ENCODE measurements around the gene CLOCK.

CLOCK gene

DNA sequence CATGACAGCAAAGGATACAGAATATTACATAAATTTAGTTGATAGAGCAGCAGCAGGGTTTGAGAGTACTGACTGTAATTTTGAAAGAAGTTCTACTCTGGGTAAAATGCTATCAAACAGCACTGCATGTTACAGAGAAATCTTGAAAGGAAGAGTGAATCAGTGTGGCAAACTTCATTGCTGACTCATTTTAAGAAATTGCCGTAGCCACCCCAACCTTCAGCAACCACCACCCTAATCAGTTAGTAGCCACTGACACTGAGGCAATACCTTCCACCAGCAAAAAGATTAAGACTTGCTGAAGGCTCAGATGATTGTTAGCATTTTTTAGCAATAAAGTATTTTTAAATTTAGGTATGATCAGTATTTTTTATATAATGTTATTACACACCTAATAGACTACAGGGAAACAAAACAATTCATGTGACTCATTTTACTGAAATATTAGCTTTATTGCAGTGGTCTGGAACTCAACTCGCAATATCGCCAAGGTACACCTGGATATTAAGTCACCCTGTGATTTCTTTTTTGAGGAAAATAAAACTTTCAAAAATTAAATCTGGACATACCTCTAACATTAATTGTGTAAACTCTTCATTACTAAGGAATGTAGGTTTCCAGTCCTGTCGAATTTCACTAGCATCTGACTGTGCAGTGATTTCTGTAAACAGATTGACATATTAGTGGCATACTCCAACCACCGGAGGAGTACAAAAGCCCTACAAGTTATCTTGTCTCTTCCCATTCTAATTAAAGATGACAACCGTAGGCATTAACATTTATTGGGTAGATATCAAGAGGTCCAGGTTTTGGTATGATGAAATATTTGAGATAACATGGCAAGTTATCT, 71.1 kb downstream of the CLOCK start:
- no peak for DNase-seq

GRCh38 chr4:55469979-55470378, 76.7 kb downstream of the CLOCK start:
- DNase-seq: no peak

GRCh38 chr4:55468724-55469123, 78.0 kb downstream of the CLOCK start:
- DNase-seq: no peak

- no peak for DNase-seq
Measured at GRCh38 chr4:55466001-55466400, 80.7 kb downstream of the CLOCK start.

GRCh38 chr4:55458611-55459010, 88.1 kb downstream of the CLOCK start:
- no peak for DNase-seq

- no peak for DNase-seq
Measured at GRCh38 chr4:55458164-55458563, 88.5 kb downstream of the CLOCK start.

DNA sequence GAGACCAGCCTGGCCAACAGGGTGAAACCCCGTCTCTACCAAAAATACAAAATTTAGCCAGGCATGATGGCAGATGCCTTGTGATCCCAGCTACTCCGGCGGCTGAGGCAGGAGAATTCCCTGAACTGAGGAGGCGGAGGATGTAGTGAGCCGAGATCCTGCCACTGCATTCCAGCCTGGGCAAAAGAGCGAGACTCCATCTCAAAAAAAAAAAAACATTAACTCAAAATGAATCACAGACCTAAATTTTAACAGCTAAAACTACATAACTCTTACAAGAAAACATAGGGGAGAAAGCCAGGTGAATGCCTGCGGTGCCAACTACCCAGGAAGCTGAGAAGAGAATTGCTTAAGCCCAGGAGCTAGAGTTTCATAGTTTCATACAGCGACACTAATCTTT, 96.1 kb downstream of the CLOCK start:
- no peak for DNase-seq

DNA sequence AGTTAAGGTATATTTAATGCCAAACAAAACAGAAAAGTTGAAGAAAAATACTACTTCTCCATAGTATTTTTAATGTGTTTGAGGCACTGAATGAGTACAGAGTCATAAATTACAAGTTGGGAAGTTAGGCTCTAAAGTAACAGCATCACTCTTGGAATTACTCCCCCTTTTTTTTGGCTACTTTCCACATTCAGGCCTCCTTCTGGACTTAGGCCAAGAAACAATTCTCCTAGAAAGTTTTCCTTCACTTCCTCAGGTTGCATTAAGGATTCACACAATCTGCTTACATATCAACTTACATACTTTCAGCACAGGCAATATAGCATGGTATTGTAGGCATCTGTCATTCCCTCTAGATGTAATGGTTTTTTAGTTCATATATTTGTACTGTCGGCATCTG, 98.9 kb downstream of the CLOCK start:
- no peak for DNase-seq

- DNase-seq: no peak
Measured at GRCh38 chr4:55447108-55447708, 99.5 kb downstream of the CLOCK start.

GRCh38 chr4:55446578-55446922, 100.2 kb downstream of the CLOCK start:
- no peak for DNase-seq

DNA sequence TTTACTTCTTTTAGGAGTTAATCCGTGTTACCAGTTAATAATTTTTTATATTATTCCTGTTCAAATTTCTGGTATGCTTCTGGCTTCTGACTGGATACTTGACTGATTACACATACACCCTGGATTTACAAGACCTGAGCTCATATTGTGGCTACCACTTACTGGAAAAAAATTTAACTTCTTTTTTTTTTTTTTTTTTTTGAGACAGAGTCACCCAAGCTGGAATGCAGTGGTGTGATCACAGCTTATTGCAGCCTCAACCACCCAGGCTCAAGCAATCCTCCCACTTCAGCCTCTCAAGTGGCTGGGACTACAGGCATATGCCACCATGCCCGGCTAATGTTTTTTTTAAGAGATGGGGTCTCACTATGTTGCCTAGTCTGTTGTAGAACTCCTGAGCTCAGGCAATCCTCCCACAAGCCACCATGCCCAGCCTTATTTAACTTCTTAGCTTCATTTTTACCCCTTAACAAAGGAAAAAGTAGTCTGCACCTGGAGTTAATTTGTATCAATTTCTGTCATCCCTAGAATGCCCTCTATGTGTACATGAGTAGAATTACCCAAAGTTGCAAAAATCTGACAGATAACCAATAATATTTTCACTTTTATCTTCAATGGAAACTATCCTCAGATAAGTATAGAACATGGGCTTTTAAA, 100.7 kb downstream of the CLOCK start:
- no peak for DNase-seq

- DNase-seq: no peak
Measured at GRCh38 chr4:55444827-55445226, 101.9 kb downstream of the CLOCK start.

- DNase-seq: no peak
Measured at GRCh38 chr4:55442541-55442940, 104.2 kb downstream of the CLOCK start.

DNA sequence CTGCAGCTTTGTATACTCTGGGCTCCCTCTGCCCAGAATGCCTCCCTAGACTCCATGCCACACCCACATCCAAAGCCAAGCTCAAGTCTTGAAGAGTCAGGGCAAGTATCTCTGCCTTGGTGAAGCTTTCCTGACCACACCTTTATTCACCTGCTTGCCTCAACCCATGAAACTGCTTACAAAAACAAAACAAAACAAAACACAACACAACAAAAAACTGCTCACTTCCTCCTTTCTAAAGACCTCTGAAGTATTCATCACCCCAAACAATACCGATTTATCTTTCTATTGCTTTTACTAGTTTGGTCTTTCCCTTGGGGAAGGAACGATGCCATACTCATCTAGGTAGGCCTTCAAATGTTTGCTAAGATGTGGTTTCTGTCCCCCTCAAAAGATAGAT, 105.9 kb downstream of the CLOCK start:
- DNase-seq: no peak

DNA sequence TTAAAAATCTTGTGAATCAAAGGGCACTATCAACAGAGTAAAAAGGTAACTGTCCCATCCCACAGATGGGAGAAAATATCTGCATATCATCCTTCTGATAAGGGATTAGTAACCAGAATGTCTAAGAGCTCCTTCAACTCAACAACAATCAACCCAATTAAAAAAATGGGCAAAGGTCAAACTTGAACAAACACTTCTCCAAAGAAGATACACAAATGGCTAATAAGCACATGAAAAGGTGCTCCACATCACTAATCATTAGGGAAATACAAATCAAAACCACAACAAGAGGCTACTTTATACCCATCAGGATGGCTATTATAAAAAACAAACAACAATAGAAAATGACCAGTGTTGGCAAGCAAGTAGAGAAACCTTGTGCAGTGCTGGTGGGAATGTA, 107.7 kb downstream of the CLOCK start:
- peak; percentile 9 for DNase-seq

GRCh38 chr4:55438314-55438713, 108.4 kb downstream of the CLOCK start:
- DNase-seq: no peak

- DNase-seq: no peak
Measured at GRCh38 chr4:55437823-55438222, 108.9 kb downstream of the CLOCK start.

DNA sequence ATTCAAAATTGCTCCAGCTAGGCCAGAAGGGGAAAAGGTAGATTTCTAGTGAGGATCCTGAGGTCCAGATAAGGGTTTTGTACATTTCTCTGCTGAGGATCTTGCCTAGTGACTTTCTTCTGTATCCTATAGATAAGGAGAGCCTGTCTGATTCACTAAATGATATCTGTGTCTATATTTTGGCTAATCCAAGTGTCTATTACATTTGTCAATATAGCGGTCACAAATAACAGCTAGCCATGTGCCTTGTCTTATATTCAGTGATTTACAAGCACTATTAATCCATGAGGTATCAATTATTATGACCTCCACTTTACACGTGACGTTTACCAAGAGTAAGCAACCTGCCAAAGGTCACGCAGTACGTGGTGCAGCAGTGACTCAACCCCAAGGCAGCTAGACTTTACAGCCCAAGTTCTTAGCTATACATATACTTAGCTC, 109.3 kb downstream of the CLOCK start:
- no peak for DNase-seq

GRCh38 chr4:55435141-55435841, 111.4 kb downstream of the CLOCK start:
- DNase-seq: no peak

GRCh38 chr4:55431710-55432336, 114.9 kb downstream of the CLOCK start:
- no peak for DNase-seq

- DNase-seq: no peak
Measured at GRCh38 chr4:55424791-55425190, 121.9 kb downstream of the CLOCK start.

DNA sequence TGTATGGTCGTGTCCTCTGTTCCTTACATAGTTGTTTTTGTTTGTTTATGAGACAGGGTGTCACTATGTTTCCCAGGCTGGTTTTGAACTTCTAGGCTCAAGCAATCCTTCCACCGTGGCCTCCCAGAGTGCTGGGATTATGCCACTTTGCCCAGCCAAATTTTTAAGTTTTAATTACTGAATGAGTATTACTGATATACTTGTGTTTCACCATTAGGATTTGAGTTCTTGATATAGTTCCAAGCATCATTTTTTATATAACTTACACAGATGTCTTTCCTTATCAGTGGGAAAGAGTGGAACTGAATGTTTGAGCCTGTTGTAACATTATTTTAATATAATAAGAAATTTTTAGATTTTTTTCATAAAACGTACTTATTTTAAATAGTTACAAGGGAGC, 130.5 kb downstream of the CLOCK start:
- no peak for DNase-seq

GRCh38 chr4:55411621-55412020, 135.1 kb downstream of the CLOCK start:
- no peak for DNase-seq
